Prostate gland (tissue), 2 donors: ENCODE measurements around the gene TBC1D2B. TPM values are rescaled to one million over a fixed set of nuclear protein-coding genes. Genes with fewer than 3 reads are reported as not detected.
"Not testable (repeated sequence)": the region's sequence is repeated elsewhere in the genome, so short reads cannot be mapped to it uniquely, and the experiment has no call there.

Experiments used
- DNase-seq: peaks from one replicate; pipeline ENCODE4 v3.0.0-alpha.2; 2019; ENCODE audit warnings: low spot score
- H3K27ac ChIP-seq, 2 donors: fragments of 200-600 bp; sonication (generic); 2 replicates each; pipeline ENCODE4 v1.5.1; 2017 to 2019
- H3K27me3 ChIP-seq: fragments of 200-600 bp; sonication (generic); replicated peaks from 2 replicates; pipeline ENCODE4 v1.5.1; 2019; ENCODE audit not compliant: insufficient read depth
- H3K36me3 ChIP-seq, 2 donors: fragments of 200-600 bp; sonication (generic); 1 replicate in 1 of 2; 2 replicates in 1 of 2; pipeline versions ENCODE4 v1.5.1 to v1.8.1; 2017 to 2019
- H3K4me1 ChIP-seq: fragments of 200-600 bp; sonication (generic); replicated peaks from 2 replicates; pipeline ENCODE4 v1.5.1; 2019
- H3K4me3 ChIP-seq, 2 donors: fragments of 200-600 bp; sonication (generic); 2 replicates each; pipeline ENCODE4 v1.5.1; 2017 to 2019
- H3K9me3 ChIP-seq: fragments of 200-600 bp; sonication (generic); 2 replicates; pipeline ENCODE4 v1.5.1; 2017
- POLR2A ChIP-seq: fragments of 450-650 bp; IDR thresholded peaks from one replicate; pipeline ENCODE4 v1.6.1; 2016; ENCODE audit warnings: antibody characterized with exemption, mild to moderate bottlenecking
- POLR2AphosphoS5 ChIP-seq: sonication (generic); formaldehyde crosslinking; IDR thresholded peaks from one replicate; pipeline ENCODE4 v1.6.1; 2017; ENCODE audit warnings: antibody characterized with exemption
- WGBS: methylation state at CpG from one replicate; pipeline ENCODE4 v1.1.5; 2018; 5-methylcytosine and 5-hydroxymethylcytosine counted together
- intact Hi-C: fragments of 100-400 bp; cut with DNase I; formaldehyde crosslinking; loops from one replicate; pipeline ENCODE4 v1.14.2; 2022
- total RNA-seq, 2 donors: library from RNA; depleted of rRNA; stranded (reverse); fragments of >200 nt; gene quantifications; one replicate each; pipeline ENCODE4 v1.1.0, GENCODE V29; 2016
- TF ChIP-seq, protein P1 (sequence below), 4 experiments: fragments of 200-600 bp in 2 of 4; fragments of 450-650 bp in 2 of 4; sonication (generic) in 2 of 4; IDR thresholded peaks; 1 replicate in 3 of 4; 2 replicates in 1 of 4; pipeline ENCODE4 v1.5.1; 2016 to 2019; ENCODE audit warnings: antibody characterized with exemption in 4 of 4, mild to moderate bottlenecking in 2 of 4, moderate library complexity in 2 of 4

Gene TBC1D2B
- total RNA-seq, 2 donors from 2014 or later, result 21.5 to 49.5 TPM

DNA sequence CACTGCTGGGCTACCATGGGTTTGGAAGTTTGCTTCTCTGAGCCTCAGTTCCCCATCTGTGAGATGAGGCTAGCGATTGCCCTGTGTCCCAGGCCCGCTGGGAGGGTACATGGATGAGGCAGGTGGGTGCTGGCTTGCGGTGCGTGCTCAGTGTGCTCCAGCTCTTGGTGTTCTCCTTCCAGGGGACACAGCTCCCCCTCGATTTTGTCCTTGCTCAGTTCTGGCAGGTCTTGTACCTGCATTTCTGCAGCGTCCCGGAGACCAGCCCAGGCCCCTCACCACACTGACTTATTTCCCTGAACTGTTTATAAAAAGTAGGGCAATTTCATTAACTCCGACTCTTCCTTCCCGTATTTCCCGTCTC, 95.4 kb downstream of the TBC1D2B start:
- Histone ChIP-seq H3K36me3 (no peaks in the 10 kb centered on the region), H3K27me3 (no peaks in the 10 kb centered on the region), H3K9me3 (no peaks in the 10 kb centered on the region), H3K4me1 (no peaks in the 10 kb centered on the region), H3K27ac (no peak overlapping the region), H3K4me3 (no peak overlapping the region)
- intact Hi-C loops, result no loop called here
- DNase-seq, result no peak
- TF ChIP-seq POLR2AphosphoS5 (no peak), POLR2A (no peak)
- TF ChIP-seq, protein P1, sequence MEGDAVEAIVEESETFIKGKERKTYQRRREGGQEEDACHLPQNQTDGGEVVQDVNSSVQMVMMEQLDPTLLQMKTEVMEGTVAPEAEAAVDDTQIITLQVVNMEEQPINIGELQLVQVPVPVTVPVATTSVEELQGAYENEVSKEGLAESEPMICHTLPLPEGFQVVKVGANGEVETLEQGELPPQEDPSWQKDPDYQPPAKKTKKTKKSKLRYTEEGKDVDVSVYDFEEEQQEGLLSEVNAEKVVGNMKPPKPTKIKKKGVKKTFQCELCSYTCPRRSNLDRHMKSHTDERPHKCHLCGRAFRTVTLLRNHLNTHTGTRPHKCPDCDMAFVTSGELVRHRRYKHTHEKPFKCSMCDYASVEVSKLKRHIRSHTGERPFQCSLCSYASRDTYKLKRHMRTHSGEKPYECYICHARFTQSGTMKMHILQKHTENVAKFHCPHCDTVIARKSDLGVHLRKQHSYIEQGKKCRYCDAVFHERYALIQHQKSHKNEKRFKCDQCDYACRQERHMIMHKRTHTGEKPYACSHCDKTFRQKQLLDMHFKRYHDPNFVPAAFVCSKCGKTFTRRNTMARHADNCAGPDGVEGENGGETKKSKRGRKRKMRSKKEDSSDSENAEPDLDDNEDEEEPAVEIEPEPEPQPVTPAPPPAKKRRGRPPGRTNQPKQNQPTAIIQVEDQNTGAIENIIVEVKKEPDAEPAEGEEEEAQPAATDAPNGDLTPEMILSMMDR (IDR thresholded peaks at IDR 0.05), result no peak
- WGBS, result 77% methylated on average over 10 of the region's 10 CpGs

DNA sequence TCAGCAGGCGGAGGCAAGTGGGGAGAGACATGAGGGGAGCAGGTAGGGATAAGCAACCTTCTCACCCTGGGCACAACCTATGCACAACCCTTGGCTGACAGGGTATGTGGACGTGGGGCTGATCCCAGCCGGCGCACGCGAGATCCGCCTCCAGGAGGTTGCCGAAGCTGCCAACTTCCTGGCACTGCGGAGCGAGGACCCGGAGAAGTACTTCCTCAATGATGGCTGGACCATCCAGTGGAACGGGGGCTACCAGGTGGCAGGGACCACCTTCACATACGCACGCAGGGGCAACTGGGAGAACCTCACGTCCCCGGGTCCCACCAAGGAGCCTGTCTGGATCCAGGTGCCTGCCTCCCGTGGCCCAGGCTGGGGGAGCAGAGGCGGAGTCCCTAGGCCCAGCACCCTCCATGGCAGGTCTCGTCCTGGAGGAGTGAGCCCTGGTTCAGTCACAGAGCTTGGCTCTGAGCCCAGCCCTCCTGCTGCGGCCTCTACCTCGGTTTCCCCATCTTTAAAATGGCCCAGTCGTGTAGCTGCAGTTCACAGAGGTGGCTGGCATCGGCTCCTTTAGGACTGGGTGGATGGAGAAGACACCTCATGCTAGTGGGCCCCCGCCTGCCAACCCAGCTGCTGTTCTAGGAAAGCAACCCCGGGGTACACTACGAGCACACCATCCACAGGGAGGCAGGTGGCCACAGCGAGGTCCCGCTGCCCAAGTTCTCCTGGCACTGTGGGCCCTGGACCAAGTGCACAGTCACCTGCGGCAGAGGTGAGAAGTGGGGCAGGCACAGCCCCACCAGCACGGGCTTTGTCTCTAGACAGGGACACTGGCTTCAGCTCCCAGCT, 96.0 kb downstream of the TBC1D2B start:
- Histone ChIP-seq H3K27me3 (no peaks in the 10 kb centered on the region), H3K27ac (no peak overlapping the region), H3K4me1 (no peaks in the 10 kb centered on the region), H3K9me3 (no peaks in the 10 kb centered on the region), H3K4me3 (no peak overlapping the region), H3K36me3 (no peaks in the 10 kb centered on the region)
- TF ChIP-seq POLR2AphosphoS5 (no peak), POLR2A (no peak)
- TF ChIP-seq, protein P1 (IDR thresholded peaks at IDR 0.05), result no peak
- intact Hi-C loops, result no loop called here
- 70% methylated on average over 24 of the region's 30 CpGs for WGBS
- no peak for DNase-seq

DNA sequence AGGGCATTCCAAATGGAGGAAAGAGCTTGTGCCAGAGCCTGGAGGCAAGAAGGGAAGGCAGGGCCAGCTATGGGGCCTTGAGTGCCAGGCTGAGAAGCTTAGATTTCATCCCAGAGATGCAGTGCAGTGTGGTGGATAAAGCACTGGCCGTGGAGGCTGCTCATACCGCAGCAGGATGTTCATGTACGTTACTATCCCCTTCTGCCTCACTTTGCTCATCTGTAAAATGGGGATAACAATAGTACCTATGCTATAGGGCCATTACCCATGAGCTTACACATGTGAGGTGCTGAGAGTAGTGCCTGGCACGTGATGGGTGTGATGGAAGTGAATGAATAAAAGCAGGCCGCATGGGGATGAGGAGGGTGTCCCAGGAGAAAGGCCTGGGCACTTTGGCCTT, 96.8 kb downstream of the TBC1D2B start:
- DNase-seq, result not testable (repeated sequence)

DNA sequence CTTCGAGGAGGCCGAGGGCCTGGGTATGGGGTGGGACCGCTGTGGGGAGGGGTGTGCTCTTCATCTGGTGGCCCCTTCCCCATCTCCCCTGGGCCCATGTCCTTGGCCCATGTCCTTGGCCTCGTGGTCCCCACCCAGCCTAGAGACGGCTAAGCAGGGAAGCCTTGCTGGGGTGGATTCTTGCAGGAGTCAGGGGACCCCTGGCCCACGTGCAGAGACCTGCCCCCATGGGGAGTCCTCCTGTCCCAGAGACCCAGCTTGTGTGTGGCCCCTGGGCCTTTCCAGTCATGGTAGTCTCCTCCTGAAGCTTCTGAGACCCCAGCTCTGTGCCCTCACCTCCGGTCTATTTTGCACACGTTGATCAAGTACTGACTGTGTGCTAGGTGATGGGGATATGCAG, 97.4 kb downstream of the TBC1D2B start:
- Histone ChIP-seq H3K36me3 (no peaks in the 10 kb centered on the region), H3K4me1 (no peaks in the 10 kb centered on the region), H3K9me3 (no peaks in the 10 kb centered on the region), H3K27ac (no peak overlapping the region), H3K4me3 (no peak overlapping the region), H3K27me3 (no peaks in the 10 kb centered on the region)
- intact Hi-C loops, result no loop called here
- DNase-seq, result no peak
- WGBS, result 64% methylated on average over 3 of the region's 8 CpGs
- TF ChIP-seq POLR2AphosphoS5, result no peak
- TF ChIP-seq, protein P1 (IDR thresholded peaks at IDR 0.05), result no peak
- TF ChIP-seq POLR2A, result no peak

More for the DNA sequence above, 96.8 kb downstream of the TBC1D2B start:
- H3K4me3 ChIP-seq, H3K27me3 ChIP-seq, H3K9me3 ChIP-seq, H3K36me3 ChIP-seq, H3K4me1 ChIP-seq, H3K27ac ChIP-seq, intact Hi-C loops: not testable (repeated sequence)
- WGBS, result 93% methylated on average over 5 of the region's 5 CpGs

DNA sequence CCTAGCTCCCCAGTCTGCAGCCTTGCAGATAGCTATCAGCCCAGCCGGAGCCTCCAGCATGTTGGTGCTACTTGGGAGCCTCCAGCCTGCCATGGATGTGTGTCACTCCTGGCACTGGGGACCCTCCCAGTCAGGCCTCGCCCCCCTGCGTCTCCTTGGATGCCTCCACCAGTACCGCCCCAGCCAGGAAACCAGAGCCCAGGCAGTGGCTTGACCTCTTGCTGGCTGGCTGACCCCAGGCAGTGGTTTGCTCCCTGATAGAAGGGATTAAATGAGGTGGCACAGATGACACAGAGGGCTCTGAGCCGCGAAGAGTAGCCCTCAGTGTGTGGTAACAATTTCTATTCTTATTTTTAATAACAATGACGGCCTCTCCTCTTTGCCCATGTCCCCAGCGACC, 98.4 kb downstream of the TBC1D2B start:
- H3K4me1 ChIP-seq, intact Hi-C loops, H3K27me3 ChIP-seq, H3K36me3 ChIP-seq, H3K9me3 ChIP-seq, DNase-seq, H3K27ac ChIP-seq, H3K4me3 ChIP-seq: not testable (repeated sequence)
- 83% methylated on average over 8 of the region's 8 CpGs for WGBS

DNA sequence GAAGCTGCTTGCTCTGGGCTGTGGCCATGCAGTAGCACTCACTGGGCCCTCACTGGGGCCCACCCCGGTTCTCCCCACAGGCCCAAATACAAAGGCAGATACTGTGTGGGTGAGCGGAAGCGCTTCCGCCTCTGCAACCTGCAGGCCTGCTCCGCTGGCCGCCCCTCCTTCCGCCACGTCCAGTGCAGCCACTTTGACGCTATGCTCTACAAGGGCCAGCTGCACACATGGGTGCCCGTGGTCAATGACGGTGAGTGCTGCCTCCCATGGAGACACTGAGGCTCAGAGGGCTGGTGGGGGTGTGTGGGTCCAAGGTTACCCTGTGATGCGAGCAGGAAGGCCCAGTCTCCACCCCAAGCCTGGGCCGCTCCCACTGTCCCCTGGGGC, 98.8 kb downstream of the TBC1D2B start:
- H3K4me3 ChIP-seq, H3K36me3 ChIP-seq, intact Hi-C loops, DNase-seq, H3K4me1 ChIP-seq, H3K27ac ChIP-seq, H3K9me3 ChIP-seq, H3K27me3 ChIP-seq: not testable (repeated sequence)
- WGBS, result 97% methylated on average over 7 of the region's 13 CpGs

DNA sequence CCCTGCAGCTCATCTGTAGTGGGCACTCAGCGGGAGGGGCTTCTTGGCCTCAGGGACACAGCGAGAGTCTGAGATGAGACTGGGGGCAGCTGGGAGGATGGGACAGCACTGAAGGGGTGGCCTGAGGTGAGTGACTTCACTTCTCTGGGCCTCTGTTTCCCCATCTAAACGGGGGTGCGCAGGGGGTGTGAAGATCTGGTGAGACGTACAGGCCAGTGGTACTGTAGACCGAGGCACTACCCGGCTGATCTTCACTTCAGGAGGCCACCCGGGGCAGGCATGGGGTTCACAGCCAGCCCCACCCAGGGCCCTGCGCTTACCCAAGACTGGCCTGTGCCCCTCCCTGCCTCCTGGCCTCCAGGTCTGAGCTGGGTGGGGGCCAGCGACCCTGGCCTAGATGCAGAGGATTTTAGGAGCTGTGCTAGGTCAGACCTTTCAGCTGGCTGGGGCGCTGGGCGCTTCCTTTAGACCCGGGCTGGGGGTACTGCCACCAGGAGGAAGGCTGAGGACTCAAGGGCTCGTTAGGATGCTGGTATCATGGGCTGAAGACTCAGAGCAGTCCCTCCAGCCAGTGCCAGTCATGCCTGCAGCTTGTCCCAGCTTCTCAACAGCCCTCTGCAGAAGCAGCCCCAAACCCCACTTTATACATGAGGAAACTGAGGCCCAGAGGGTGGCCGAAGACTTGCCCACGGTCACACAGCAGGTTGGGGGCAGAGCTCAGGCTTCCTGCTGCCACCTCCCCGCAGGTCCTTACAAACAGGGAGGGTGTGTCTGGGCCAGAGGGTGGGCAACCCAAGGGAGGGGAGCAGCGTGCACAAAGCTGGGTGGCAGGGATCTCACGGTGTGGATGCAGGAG, 99.4 kb downstream of the TBC1D2B start:
- DNase-seq, H3K27ac ChIP-seq, H3K4me1 ChIP-seq, intact Hi-C loops, H3K36me3 ChIP-seq, H3K27me3 ChIP-seq, H3K9me3 ChIP-seq, H3K4me3 ChIP-seq: not testable (repeated sequence)
- WGBS, result 90% methylated on average over 17 of the region's 19 CpGs

DNA sequence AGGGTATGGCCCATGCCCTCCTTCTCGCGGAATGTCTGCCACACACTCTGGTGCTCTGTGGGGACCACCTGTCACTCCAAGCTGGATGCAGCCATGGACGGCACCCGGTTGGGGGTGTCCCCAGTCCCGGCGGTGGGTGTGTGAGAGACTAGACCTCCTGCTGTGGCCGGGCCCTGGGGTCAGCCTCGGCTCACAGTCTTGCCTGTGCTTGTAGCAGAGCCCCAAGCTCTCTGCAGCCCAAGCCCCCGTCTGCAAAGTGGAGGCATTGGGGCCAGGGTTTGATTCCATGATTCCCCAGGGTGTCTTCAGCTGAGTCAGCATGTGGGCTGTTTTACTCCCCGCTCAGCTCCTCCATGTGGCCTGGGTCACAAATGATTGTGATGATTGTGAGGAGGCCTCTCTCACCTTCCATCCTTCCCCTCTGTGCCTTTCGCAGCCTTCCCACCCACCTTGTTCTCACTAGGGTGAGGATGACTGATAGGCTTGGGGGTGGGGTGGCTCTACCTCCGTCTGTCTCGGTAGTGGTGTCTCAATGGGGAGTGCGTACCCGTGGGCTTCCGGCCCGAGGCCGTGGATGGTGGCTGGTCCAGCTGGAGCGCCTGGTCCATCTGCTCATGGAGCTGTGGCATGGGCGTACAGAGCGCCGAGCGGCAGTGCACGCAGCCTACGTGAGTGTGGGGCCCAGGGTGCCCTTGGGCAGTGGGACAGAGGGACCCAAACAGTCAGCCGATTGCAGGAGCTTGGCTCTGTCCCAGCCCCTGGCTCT, 100.6 kb downstream of the TBC1D2B start:
- DNase-seq, H3K27me3 ChIP-seq, H3K4me1 ChIP-seq, H3K36me3 ChIP-seq, H3K27ac ChIP-seq, intact Hi-C loops, H3K9me3 ChIP-seq, H3K4me3 ChIP-seq: not testable (repeated sequence)
- WGBS, result 86% methylated on average over 26 of the region's 26 CpGs

DNA sequence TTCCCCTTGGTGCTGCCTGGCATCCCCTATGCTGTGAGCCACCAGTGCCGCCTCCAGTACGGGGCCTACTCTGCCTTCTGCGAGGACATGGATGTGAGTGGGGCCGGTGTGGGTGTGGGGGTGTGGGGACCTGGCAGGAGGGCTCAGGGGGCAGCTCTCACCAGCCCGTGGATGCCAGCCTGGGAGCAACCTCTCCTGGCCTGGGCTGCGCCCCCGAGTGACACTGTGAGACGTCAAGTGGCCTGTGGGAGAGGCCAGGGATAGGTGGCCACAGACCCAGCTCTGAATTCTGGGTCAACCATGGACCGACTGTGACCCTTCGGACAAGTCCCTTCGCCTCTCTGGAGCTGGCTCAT, 101.4 kb downstream of the TBC1D2B start:
- not testable (repeated sequence) for DNase-seq
- 94% methylated on average over 10 of the region's 11 CpGs for WGBS

More for the DNA sequence above, 101.4 kb downstream of the TBC1D2B start:
- intact Hi-C loops, H3K36me3 ChIP-seq, H3K4me1 ChIP-seq, H3K27ac ChIP-seq, H3K9me3 ChIP-seq, H3K4me3 ChIP-seq, H3K27me3 ChIP-seq: not testable (repeated sequence)
